GM10266 (cell line): ENCODE results near the gene CYP4F11.
"Not testable (repeated sequence)": the region's sequence is repeated elsewhere in the genome, so short reads cannot be mapped to it uniquely, and the experiment has no call there.

Experiments used
- DNase-seq: peaks from one replicate; pipeline ENCODE4 v3.0.0; 2012; ENCODE audit errors: extremely low spot score
- TF ChIP-seq, protein P1 (sequence below): IDR thresholded peaks from 2 replicates; pipeline ENCODE4 v1.5.1; 2012; ENCODE audit warnings: mild to moderate bottlenecking, low read depth; ENCODE audit not compliant: control insufficient read depth, insufficient read depth; ENCODE audit errors: missing control alignments

The CYP4F11 gene

GRCh38 chr19:15919243-15919642 is 15.1 kb downstream of the CYP4F11 start:
- TF ChIP-seq, protein P1, sequence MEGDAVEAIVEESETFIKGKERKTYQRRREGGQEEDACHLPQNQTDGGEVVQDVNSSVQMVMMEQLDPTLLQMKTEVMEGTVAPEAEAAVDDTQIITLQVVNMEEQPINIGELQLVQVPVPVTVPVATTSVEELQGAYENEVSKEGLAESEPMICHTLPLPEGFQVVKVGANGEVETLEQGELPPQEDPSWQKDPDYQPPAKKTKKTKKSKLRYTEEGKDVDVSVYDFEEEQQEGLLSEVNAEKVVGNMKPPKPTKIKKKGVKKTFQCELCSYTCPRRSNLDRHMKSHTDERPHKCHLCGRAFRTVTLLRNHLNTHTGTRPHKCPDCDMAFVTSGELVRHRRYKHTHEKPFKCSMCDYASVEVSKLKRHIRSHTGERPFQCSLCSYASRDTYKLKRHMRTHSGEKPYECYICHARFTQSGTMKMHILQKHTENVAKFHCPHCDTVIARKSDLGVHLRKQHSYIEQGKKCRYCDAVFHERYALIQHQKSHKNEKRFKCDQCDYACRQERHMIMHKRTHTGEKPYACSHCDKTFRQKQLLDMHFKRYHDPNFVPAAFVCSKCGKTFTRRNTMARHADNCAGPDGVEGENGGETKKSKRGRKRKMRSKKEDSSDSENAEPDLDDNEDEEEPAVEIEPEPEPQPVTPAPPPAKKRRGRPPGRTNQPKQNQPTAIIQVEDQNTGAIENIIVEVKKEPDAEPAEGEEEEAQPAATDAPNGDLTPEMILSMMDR = no peak
- DNase-seq = no peak

DNA sequence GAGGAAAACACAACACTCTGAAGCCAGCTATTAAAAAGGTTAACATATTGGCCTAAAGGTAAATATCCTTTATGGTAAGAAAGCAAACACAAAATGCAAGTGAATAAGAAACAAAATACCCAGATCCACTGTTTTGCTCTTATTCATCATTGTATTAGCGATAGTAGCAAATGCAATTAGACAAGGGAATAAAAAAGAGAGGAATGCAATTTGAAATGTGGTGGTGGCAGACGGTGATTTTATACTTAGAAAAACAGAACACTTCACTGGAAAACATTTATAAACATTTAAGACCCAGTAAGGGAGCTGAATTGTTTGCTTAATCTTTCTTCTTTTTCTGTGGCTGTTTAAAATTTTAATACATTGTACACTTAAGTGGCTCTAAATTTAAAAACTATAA is 19.2 kb downstream of the CYP4F11 start:
- TF ChIP-seq, protein P1 = no peak
- no peak for DNase-seq

GRCh38 chr19:15913830-15914229 is 20.5 kb downstream of the CYP4F11 start:
- no peak for DNase-seq

DNA sequence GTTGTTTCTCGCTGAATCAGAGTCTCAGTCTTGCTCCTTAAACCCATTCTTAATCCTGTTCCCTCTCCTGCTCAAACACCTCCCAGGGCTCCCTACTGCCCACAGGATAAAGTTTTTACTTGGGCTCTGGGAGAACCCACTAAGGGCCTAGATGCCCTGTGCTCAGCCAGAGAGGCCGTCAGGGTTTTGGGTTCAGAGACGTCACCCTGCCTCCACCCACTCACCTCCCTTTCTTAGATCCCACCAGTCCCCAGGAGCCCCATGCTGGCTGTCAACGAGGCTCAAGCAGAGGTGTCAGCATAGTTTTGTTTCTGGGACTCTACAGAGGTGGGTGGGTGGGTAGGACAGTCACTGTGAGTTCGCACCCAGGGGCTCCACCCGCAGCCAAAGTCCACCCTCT is 20.9 kb downstream of the CYP4F11 start:
- TF ChIP-seq, protein P1 = no peak
- no peak for DNase-seq

More at GRCh38 chr19:15913830-15914229, 20.5 kb downstream of the CYP4F11 start:
- TF ChIP-seq, protein P1 = no peak

DNA sequence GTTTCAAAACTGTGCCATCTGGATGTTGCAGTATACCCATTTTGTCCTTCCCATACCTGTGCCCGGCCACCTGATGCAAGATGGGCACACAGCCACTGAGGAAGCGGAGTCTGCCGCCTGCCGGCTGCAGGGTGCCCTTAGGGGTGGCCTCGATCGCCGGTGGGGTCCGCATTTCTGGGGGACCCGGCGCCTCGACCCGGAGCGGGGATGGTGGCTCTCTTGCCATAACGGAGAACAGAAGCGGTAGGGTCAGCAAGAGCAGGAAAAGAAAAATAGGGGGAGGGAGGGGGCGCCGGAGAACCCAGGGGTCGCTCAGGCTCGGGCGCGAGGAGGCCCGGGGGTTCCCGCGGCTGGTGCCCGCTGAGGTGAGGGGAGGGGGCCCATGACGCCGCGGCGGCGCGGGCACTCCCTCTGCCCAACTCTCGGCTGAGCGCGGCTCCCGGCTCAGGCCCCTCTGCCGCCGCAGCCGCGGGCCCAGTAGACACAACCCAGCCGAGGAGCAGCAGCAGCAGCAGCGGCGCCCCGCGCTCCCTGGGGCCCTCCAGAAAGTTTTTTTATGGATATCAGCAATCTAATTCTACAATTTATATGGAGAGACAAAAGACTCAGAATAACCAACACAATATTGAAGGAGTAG is 22.6 kb downstream of the CYP4F11 start:
- TF ChIP-seq, protein P1 = no peak
- no peak for DNase-seq

DNA sequence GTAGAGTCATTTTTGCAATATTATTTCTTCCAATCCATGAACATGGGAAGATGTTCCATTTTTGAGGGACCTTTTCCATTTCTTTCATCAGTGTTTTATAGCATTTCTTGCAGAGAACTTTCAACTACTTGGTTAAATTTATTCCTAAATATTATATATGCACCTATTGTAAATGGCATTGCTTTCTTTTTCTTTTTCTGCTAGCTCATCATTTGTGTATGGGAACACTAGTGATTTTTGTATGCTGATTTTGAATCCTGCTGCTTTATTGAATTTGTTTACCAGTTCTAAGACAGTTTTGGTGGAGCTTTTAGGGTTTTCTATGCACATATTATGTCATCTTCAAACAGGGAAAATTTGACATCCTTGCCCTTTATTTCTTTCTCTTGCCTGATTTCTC is 29.3 kb downstream of the CYP4F11 start:
- DNase-seq = no peak
- TF ChIP-seq, protein P1 = no peak

DNA sequence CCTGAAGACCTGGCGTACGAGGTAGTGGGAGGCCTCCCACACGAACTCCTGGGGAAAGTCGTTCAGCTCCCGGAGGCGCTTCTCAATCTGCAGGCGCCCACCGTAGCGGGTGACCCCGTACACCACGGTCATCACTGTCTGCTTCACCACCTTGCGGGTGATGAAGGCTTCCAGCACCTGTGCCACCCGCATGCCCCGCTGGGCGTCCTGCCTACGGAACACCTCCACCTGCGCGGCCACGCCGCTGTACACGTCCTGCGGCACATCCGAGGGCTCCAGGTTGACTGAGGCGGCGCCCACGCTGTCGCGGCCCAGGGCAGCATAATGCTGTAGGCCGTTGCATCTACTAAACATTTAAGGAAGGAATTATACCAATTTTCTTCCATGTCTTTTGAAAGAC is 31.4 kb downstream of the CYP4F11 start:
- DNase-seq = not testable (repeated sequence)

DNA sequence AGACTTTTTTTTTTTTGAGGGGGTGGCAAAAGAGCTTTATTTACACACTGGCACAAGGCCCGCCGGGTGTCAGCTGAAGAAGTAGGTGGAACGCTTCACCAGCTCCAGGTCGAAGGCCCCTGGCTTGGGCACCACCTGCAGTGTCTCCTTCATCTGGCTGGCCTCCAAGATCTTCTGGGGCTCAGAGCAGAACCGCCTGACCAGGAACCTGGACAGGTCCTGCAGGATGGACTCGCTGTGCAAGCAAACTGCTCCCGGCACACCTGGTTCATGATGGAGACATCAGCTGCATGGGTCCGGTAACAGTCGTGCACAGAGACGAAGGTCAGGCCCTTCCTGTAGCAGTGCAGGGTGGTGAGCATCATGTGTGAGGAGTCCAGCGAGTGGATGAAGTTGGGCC is 32.1 kb downstream of the CYP4F11 start:
- DNase-seq = no peak
- TF ChIP-seq, protein P1 = no peak
